Activated CD4-positive, alpha-beta T cell treated with anti-CD3 and anti-CD28 coated beads for 4 hours (primary cell): Measurements from ENCODE around the gene TMEM88.
A peak's percentile ranks its signal among the peaks of the same experiment; 100 is the strongest.

ENCODE experiments used
- DNase-seq, 2 donors: peaks; one replicate each; pipeline ENCODE4 v3.0.0-alpha.2; 2020

The TMEM88 gene

GRCh38 chr17:7833795-7834541, 20.9 kb upstream of the TMEM88 start, which contains the start of gene KDM6B:
Gene KDM6B, plus strand, starts transcription at chr17:7834217. Its CDS starts 11,338 bp downstream, at chr17:7845555.
- peak; percentile 86 to 88 for DNase-seq

DNA sequence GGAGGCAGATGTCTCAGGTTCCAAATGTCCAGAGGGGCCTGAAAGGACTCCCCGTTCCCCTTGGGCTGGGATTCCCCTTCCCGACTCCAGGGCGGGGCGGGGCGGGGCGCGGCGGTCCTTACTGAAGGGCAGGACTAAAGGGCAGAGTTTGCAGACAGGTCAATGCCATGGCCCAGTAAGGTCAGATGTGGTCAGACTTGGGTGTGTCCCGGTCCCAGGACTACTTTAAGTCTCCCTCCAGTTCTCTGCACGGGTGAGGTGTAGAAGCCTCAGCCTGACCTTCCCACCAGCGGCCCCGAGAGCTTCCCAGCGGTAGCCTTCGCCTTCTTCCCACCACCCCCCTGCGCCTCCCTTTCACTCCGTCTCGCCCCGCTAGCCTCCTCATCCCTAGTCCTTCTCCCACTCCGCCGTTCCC, 20.3 kb upstream of the TMEM88 start:
- DNase-seq, result peak; percentile 46

- DNase-seq, result peak; percentile 84 to 91
Observed at GRCh38 chr17:7834957-7835813, 19.7 kb upstream of the TMEM88 start.

GRCh38 chr17:7835814-7836595, 18.9 kb upstream of the TMEM88 start:
- DNase-seq, result peak; percentile 38 to 49

- peak; percentile 46 to 67 for DNase-seq
Observed at GRCh38 chr17:7836596-7837407, 18.1 kb upstream of the TMEM88 start.

DNA sequence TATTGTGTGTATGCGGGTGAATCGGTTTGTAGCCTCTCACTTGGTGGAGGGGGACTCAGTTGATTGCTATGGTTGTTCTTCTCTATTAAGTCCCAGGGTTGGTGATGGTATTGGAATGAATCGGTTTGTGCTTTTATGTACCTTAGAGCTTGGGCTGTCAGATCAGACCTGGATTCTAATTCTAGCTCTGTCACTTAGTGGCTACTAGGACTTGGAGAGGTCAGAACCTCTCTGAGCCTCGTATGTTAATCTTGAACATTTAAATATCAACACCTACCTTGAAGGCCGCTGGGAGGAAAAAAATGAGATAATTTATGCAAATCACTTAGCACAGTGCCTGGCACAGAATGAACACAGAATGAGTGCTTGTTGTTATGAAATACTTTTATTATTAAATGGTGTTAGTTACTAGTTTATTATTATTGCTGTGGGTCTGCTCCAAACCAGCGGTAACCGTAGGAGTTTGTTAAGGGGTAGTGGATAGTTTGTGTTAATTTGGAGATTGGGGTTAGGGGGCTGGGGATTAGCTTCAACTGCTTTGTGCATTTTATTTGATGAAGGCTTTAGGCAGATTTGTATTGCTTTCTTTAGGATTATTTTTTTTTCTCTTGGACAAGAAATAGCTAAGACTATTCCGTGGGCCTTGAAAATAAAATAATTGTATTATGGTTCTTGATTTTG, 17.3 kb upstream of the TMEM88 start:
- no peak for DNase-seq

GRCh38 chr17:7838090-7839075, 16.5 kb upstream of the TMEM88 start:
- peak; percentile 41 to 56 for DNase-seq

- DNase-seq, result no peak
Observed at GRCh38 chr17:7839190-7839875, 15.5 kb upstream of the TMEM88 start.

DNA sequence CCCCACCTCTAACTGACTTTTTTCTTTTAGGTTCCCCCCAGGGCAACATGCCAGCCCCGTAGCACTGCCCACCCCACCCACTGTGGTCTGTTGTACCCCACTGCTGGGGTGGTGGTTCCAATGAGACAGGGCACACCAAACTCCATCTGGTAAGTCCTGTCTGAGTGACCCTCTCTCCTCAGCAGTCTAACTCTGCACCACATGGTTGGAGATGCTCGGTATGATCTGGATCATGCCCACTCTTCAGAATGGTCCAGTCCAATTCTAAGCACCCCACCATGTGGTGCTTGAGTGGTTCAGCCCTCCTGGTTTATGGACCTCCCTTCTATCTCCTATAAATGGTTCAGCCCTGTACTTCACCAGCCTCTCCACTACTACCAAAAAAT, 15.0 kb upstream of the TMEM88 start:
- DNase-seq, result no peak

- no peak for DNase-seq
Observed at GRCh38 chr17:7840441-7840840, 14.4 kb upstream of the TMEM88 start.

DNA sequence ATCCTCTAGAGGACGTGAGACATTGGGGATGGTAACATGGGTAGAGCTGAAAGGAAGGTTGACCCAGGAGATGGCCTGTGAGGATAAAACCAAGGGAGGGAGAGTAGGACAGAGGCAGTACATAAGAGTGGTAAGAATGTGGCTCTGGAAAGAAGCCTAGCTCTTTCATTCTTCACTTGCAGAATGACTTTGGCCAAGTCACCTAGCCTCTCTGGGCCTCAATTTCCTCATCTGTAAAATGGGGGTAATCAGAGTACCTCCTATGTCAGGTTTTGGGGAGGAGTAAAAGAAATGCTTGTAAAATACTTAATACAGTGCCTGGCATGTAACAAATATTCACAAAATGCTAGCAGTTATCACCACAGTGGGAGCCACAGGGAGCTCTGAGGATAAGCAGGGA, 14.0 kb upstream of the TMEM88 start:
- DNase-seq, result no peak

GRCh38 chr17:7841396-7841914, 13.4 kb upstream of the TMEM88 start:
- DNase-seq, result peak; percentile 97 to 99

- peak; percentile 87 to 92 for DNase-seq
Observed at GRCh38 chr17:7841915-7842379, 12.9 kb upstream of the TMEM88 start.

DNA sequence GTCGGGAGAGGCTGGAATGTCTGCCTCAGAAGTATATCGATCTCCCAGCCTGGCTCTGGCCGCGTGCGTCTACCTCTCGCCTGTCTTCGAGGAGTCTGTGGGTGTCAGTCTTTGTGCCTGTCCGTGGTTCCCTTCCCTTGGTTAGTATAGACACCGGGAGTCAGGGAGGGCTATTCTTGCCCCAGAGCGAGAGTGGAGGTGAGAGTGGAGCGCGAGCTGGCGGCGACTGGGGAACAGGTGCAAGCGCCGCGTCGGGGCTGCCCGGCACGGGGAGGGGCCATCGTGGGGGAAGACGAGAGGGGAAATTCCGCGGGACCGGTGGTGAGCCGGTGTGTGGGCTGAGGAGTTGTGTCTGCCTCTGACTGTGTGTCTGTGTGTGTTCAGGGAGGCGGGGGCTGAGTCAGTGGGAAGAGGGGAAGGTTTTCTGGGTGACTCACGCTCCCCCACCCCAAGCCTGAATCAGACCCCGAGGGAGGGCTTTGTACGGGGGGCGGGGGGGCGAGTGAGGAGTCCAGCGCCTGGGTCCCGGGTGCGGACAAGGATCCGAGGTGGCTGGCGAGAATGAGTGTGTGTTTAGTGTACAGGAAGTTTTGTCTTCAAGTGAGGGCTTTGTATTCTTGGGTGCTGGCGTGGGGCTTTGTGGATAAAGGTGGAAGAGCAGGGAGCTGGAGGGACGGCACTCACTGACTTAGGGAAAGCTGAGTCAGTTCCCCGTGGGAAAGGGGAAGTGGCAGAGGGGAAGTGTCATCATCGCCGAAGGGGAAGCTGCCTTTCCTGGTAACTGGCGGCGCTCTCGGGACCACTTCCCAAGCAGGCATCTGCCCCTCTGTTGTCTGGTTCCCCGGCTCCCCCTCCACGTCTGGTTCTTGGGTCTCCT, 12.2 kb upstream of the TMEM88 start:
- DNase-seq, result peak; percentile 99

- no peak for DNase-seq
Observed at GRCh38 chr17:7843257-7843535, 11.7 kb upstream of the TMEM88 start.

GRCh38 chr17:7843536-7844291, 11.2 kb upstream of the TMEM88 start:
- DNase-seq, result peak; percentile 94 to 95

DNA sequence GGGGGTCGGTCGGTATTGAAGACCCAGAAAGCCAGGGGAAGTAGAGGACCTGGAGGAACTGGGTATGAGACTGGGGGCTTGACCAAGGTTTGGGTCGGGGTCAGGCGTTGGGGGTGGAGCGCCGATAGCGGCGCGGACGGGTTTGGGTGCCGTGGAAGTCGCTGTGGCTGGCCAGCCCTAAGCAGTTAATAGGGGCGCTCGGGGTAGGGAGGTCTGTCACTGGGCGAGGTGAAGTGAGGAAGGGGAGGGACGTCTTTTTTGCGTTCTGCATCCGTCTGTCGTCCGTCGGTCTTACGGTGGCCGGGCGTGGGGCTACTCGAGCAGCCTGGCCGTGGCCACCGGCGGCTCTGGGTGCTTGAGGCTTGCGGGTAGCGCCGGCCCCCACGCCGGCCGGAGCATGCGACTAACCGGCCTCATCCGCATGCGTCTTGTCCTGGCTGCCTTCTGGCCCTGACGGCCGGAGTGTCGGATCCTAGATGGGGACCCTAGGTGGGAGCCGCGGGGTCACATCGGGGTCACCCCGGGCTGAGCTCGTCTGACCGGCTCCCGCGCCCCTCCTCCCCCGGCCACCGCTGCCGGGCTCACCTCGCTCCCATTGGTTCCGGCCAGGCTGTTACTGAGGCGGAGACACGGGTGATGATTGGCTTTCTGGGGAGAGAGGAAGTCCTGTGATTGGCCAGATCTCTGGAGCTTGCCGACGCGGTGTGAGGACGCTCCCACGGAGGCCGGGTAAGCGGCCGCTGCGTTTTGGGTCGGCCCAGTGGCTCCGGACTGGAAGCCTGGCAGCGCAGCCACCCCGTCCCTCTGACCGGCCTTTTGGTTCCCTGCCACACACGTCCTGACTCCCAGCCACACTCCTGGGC, 10.3 kb upstream of the TMEM88 start:
- peak; percentile 73 to 80 for DNase-seq
